GM21576 (cell line): ENCODE results near the gene BACH1.
"Not testable (repeated sequence)": the region's sequence is repeated elsewhere in the genome, so short reads cannot be mapped to it uniquely, and the experiment has no call there.

ENCODE experiments used
- ATAC-seq: cut with Tn5 transposase; IDR thresholded peaks from one replicate; pipeline ENCODE4 v1.9.1; 2021; ENCODE audit warnings: mild to moderate bottlenecking, moderate library complexity; ENCODE audit not compliant: unreplicated experiment

The BACH1 gene

DNA sequence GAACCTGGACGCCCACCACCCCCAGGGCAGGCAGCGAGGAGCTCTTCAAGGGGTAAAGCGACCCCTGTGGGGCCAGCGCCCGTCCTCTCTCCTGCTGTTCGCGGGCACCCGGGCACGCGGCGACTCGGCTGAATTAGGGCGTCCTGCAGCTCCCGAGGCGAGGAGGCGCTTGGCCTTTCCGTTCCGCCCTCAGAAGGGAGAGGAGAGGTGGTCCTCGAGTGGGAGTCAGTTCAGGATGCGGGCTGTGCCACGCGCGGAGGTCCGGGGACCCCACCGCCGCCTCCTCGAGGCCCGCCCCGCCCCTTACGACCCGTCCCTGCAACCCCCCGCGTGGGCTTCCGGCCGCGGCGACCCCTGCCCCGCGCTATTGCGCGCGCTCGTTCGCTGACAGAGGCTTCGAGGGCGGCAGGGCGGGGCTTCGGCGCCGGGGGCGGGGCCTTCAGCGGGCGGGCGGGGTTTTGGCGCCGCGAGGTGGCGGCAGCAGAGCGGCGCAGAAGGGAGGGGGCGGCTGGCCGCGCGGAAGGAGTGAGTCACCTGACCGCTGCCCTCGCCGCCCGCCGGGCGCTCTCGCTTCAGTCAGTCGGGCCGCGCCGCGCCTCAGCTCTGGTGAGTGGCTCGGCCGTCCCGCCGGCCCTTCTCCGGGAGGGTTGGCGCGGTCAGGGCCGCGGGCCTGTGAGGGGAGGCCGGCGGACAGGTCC, at the start of gene BACH1:
BACH1 (plus strand) TSS at position 575 of the 698 bp plus-strand sequence. CDS start 22,359 bp downstream, outside the sequence.
- peak; percentile 38 for ATAC-seq

DNA sequence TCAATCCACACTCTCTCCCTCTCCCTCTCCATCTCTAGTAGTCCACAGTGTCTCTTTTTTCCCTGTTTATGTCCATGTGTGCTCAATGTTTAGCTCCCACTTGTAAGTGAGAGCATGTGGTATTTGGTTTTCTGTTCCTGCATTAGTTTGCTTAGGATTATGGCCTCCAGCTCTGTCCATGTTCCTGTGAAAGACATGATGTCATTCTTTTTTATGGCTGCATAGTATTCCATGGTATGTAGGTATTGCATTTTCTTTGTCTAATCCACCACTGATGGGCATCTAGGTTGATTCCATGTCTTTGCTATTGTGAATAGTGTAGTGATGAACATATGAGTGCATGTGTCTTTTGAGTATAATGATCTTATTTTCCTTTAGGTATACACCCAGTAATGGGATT, 49.4 kb upstream of the BACH1 start:
- not testable (repeated sequence) for ATAC-seq

DNA sequence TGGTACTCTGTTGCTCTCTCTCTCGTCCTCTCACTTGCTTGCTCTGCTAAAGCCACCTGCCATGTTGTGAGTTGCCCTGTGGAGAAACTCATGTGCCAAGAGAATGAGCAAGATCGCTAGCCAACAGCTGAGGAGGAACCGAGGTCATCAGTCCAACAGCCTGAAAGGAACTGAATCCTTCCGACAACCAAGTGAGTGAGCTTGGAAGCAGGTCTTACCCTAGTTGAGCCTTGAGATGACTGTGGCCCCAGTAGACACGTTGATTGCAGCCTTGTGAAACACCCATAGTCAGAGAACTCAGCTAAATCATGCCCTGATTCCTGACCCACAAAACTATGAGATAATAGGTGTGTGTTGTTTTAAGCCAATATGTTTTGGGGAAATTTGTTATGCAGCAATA, 48.1 kb upstream of the BACH1 start:
- no peak for ATAC-seq

DNA sequence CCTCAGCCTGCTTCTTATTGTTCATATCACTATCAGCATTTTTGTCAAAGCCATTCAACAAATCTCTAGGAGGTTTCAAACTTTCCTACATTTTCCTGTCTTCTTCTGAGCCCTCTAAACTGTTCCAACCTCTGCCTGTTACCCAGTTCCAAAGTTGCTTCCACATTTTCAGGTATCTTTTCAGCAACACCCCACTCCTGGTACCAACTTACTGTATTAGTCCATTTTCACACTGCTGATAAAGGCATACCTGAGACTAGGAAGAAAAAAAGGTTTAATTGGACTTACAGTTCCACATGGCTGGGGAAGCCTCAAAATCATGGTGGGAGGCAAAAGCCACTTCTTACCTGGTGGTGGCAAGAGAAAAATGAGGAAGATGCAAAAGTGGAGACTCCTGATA, 44.9 kb upstream of the BACH1 start:
- ATAC-seq, result not testable (repeated sequence)

DNA sequence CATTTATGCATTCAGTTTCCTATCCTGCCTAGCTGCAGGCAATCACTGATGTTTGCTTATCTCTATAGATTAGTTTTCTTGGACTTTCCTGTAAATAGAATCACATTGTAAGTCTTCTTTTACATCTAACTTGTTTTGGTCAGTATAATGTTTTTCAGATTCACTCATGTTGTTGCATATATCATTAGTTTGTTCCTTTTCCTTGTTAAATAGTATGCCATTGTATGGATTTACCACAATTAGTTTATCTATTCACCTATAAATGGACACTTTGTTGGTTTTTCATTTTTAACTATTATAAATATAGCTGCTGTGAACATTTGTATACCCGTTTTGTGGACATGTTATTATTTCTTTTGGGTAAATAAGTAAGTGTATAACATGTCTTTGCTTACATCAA, 44.2 kb upstream of the BACH1 start:
- ATAC-seq, result no peak

DNA sequence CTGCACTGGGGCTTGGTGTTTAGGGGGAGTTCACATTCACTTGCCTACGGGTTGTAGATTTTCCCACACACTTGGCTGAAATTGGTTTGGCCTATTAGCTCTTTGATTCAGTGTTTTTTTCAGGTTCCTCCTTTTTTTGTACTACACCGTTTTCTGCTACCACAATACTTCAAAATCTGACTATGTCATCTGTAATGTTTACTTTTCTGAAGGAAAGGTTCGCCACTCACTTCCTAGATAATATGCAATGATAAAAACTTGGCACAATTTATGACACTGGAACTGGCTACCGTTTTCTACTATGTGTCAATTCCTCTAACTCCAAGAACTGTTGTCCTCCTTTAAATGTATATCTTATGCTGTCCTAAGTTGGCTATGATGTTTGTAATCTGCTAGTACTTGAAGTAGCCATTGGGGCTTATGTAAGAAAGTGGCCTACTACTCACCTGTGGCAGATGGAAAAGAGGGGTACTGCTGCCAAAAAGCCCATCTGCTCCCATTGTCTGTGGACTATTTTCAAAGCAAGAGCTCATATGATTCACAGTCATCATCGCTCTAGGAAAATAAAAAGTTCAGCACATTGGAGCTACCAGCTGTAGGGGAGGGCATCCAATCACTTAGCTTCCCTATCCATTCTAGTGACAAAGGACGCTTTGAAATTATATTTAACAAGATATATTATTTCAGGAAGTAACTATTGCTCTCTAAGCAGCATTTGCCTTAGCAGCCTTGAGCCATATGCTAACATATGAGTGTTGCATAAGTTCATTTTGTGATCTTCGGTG, 42.4 kb upstream of the BACH1 start:
- ATAC-seq, result no peak

DNA sequence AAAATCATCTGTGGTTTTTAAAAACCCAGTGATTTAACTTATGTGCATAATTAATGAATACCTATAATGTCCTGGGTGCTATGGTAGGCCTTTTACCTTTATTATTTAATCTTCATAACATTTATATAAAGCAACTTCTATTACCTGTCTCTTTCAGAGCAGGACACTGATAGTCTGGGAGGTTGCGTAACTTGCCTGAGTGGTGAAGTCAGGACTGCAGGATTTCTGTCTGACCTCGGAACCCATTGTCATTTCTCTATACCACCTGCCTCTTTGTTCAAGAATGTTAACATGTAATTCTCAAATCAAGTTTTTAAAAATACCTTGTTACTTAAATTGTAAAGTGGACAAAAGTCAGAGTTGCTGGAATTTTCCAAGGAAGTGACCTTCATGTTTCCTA, 41.0 kb upstream of the BACH1 start:
- ATAC-seq, result no peak

DNA sequence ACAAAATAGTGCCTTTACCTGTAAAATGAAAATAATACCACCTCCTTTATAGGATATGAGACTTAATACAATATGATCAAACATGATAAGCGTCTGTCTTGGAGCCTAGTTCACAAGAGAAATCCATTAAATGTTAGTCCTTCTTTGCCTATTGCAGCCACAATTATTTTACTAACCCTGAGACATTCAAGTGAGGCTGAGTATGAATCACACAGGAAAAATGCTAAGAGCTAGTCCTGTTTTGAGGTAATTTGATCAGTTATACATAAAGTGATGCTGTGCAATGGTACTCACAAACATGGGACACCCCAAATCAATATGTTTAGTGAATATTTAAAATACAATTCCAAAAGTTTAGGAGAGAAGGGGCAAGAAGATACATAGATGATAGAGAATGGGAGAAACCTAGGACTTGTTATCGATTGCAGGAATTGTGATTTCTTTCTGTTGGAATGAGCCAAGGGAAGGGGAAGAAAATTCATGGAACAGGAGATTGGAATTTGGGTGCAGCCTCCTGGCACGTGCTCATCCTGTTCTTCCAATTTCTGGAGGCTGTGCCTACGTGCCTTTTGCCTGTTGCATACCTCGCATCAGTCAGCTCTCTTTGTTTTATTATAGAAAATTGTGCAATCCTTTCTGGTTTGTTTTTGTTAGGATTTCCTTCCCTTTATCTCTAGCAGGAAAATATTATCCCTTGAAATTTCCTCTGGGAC, 39.9 kb upstream of the BACH1 start:
- no peak for ATAC-seq

DNA sequence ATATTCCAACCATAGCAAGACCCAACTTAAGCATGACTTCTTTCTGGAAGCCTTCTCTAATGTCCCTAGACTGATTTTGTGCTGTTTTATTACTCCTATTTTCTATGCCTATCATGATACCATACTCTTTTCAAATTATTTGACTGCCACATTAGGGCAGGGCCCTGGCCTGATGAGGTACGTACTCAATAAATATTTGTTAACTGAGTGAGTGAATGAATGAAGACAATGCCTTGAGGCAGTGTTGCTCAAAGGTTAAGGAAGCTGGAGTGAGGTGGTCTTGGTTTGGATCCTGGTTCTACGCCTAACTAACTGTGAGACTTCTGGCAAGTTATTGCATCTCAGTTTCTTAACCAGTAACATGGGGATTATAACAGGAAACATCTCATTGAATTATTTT, 38.3 kb upstream of the BACH1 start:
- no peak for ATAC-seq

DNA sequence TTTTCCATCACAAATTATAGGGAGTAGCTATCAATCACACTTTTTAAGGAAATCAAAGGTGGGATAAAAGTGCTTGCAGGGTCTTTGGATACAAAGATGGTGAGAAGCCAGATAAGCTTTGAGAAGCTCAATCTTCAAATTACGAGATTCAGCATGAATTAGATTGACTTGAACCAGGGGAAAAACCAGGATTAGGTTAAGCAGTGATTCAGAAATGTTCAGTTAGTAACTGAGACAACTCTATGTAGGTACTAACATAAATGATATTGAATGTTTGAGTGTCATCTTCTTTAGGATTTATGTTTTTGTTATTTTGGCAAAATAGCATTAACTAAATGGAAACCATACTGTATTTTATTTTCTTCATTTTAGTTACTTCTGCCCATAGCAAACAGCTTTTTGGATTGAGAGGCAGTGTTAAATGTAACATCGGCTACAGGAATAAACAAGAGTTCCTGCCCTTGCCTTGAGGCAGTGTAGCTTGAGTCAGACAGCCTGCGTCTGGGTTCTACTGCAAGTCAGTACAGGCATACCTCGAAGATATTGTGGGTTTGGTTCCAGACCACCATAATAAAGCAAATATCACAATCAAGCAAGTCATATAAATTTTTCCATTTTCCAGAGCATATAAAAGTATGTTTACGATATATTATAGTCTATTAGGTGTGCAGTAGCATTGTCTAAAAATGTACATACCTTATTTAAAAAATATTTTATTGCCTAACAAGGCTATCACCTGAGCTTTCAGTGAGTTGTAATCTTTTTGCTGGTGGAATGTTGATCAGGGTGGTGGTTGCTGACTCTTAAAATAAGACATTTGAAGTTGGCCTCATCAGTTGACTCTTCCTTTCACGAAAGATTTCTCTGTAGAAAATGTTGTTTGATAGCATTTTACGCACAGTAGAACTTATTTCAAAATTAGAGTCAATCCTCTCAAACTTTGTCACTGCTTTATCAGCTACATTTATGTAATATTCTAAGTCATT, 36.9 kb upstream of the BACH1 start:
- no peak for ATAC-seq

DNA sequence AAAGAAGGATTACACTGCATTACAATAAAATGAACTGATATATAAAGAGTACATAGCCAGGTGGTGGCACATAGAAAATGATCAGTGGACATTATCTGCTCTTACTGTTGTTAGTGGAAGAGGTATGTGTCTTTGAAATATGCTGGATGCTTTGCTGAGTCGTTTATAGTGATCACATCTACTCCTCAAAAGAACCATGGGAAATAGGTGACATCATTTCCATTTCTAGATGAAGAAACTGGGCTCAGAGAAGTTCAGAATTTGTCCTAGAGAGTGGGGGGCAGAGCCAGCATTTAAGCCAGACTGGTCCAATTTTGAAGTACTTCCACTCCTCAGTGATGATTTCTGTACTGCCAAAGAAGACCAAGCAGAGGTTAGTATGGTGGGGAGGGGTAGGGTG, 34.0 kb upstream of the BACH1 start:
- ATAC-seq, result no peak

DNA sequence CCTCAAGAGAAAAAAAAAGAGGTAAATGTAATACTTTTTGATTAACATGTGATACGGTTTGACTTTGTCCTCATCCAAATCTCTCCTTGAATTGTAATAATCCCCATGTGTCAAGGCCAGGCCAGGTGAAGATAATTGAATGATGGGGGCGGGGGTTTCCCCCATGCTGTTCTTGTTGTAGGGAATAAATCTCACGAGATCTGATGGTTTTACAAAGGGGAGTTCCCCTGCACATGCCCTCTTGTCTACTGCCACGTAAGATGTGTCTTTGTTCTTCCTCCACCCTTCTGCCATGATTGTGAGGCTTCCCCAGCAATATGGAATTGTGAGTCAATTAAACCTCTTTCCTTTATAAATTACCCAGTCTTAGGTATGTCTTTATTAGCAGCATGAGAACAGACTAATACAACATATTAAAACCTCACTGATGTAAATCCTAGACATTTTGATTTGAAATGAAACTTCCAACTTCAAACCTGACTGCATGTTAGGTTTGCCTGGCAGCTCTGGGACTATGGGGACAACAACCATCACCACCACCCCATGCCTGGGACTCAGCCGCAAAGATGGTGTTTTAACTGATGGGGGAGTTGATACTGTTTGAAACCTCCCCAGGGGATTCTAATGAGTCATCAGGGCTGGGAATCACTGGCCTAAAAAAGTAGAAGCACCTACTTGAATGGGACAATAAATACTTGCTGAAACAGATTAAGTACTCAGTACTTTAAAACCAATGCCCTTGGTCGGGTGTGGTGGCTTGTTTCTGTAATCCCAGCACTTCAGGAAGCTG, 32.8 kb upstream of the BACH1 start:
- no peak for ATAC-seq

DNA sequence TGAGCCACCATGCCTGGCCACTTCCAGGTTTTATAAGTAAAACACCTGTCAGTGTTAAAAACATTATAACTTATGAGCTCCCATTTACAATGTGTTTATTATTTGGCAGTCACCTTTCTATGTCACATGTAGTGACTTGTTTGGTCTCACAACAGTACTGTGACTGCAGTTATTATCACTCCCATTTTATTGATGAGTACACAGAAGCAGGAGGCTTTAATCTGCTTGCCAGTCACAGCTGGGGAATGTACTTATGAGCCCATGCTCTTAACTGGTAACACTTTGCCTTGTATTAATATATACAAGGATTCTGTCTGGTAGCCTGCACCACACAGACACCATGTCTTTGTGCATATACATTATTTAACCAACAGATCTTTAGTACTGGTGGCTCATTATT, 31.1 kb upstream of the BACH1 start:
- ATAC-seq, result no peak

DNA sequence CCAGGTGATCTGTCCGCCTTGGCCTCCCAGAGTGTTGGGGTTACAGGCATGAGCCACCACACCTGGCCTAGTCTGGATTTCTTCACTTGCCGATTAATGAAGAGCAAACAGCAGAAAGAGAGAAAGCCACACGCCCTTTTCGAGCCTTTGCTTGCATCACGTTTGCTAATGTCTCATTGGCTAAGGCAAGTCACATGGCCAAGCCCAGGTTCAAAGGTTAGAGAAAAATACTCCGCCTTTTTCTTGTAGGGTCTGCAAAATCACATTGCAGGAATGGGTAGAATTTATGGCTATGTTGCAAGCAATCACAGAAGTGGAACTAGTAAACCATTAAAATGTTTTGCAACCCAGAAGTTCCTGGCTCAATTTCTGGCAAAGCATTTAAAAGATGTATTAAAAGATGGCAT, 26.8 kb upstream of the BACH1 start:
- no peak for ATAC-seq

DNA sequence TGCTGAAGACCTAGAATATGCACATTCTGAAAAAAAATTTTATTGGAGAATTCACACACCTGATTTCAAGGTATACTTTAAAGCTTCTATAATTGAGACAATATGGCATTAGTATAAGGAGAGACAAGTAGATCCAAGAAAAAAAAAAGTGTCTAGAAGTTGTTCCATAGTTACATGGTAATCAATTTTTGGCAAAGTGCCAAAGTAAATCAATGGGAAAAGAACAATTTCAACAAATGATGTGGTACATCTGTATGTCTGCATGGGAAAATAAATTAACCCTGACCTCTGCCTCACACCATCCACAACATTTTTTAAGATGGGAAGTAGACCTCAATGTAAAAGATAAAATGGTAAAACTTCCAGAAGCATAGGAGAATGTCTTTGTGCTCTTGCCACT, 21.3 kb upstream of the BACH1 start:
- ATAC-seq, result no peak

DNA sequence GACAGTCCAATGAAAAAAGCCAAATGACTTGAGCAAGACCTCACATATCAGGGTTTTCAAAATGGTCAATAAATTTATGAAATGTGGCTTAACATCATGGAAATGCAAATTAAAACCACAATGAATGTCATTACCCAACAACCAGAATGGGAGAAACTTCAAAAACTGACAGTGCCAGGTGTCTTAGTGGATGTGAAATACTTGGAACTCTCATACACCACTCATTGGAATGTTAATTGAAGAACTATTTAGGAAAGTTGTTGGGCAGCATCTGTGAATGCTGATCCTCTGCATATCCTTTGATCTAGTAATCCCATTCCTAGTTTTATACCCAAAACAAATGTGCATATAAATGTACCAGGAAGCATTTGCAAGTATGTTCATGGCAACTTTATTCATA, 19.2 kb upstream of the BACH1 start:
- ATAC-seq, result no peak

DNA sequence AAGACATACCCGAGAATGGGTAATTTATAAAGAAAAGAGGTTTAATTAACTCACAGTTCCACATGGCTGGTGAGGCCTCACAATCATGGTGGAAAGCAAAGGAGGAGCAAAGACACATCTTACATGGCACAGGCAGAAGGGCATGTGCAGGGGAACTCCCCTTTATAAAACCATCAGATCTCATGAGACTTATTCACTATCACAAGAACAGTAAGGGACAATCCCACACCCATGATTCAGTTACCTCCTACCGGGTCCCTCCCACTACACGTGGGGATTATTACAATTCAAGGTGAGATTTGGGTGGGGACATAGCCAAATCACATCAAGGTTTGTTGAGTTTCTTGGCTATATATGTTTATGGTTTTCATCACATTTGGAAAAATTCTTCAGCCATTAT, 16.9 kb upstream of the BACH1 start:
- not testable (repeated sequence) for ATAC-seq

DNA sequence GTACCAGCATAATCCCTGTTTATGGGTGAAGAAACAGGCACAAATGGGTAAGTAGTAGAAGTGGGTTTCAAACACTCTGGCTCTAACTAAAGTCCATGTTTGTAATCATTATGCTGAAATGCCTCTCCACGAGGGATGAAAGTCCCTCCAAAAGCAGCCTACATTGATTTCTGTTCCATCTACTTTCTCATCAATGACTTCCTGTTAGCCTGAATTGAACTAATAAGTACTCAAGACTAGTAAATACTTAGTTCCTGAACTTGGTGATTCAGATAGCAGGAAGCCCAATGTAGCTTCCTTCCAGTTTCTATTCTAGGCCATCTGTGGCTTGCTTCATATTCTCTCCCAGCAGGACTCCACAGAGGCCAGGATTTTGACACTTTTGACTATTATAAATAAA, 11.3 kb upstream of the BACH1 start:
- peak; percentile 55 for ATAC-seq

DNA sequence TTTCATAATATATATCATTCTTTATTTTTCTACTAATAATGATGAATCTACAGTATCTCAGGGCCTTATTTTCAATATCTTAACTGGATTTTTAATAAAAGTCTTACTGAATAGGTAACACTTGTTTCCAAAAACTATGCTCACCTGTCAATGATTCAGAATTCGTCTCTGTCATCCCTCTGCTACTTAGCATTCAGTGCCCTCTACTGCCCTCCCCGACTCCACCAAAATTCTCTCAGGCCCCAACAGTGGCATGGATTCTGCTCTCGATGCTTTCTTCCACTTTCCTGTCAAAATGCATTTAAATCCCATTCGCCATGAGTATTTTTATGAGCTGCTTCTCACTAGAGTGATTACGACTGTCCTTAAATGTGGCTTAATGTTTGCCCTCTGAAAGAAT, 10.5 kb upstream of the BACH1 start:
- ATAC-seq, result no peak

DNA sequence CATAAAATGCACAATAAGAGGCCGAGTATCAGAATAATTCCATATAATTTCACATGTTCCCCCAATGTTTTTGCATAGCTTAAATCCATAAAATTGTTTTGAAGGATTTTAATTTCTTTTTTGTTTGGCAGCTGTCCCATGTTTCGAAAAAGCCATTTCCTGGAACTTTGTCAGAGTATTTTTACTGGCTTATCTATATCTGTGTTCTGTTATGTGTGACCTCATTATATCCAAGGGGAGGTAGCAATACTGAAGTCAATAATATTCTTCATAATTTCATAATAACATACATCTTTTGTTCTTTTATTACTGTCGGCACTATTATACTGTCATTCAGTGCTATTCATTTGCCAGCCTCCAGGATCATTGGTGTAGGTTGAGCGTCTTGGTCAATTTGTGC, 9.4 kb upstream of the BACH1 start:
- ATAC-seq, result no peak
